GM21529 (cell line): ENCODE data around the gene WDFY4.

Experiments used
- ATAC-seq: cut with Tn5 transposase; IDR thresholded peaks from one replicate; pipeline ENCODE4 v1.9.1; 2021; ENCODE audit not compliant: unreplicated experiment

WDFY4 gene

GRCh38 chr10:48895803-48896195 is 211.1 kb downstream of the WDFY4 start:
- no peak for ATAC-seq

- no peak for ATAC-seq
These were observed 212.2 kb downstream of the WDFY4 start for GRCh38 chr10:48896756-48897440.

- no peak for ATAC-seq
These were observed 212.7 kb downstream of the WDFY4 start for GRCh38 chr10:48897441-48897790.

GRCh38 chr10:48898426-48898825 is 213.8 kb downstream of the WDFY4 start:
- ATAC-seq, result no peak

GRCh38 chr10:48899781-48900180 is 215.1 kb downstream of the WDFY4 start:
- ATAC-seq, result no peak

GRCh38 chr10:48900371-48900801 is 215.7 kb downstream of the WDFY4 start:
- ATAC-seq, result no peak

- no peak for ATAC-seq
These were observed 216.6 kb downstream of the WDFY4 start for GRCh38 chr10:48901319-48901718.

- ATAC-seq, result no peak
These were observed 217.4 kb downstream of the WDFY4 start for GRCh38 chr10:48902096-48902495.

- ATAC-seq, result no peak
These were observed 218.5 kb downstream of the WDFY4 start for GRCh38 chr10:48903151-48903550.

GRCh38 chr10:48904861-48905260 is 220.2 kb downstream of the WDFY4 start:
- no peak for ATAC-seq

GRCh38 chr10:48905311-48905710 is 220.6 kb downstream of the WDFY4 start:
- ATAC-seq, result no peak

GRCh38 chr10:48906841-48907240 is 222.2 kb downstream of the WDFY4 start:
- ATAC-seq, result no peak

GRCh38 chr10:48907730-48908129 is 223.1 kb downstream of the WDFY4 start:
- ATAC-seq, result no peak

- no peak for ATAC-seq
These were observed 225.9 kb downstream of the WDFY4 start for GRCh38 chr10:48910548-48910947.

- ATAC-seq, result no peak
These were observed 229.0 kb downstream of the WDFY4 start for GRCh38 chr10:48913674-48914073.

GRCh38 chr10:48923748-48924147 is 239.1 kb downstream of the WDFY4 start:
- ATAC-seq, result no peak

- ATAC-seq, result no peak
These were observed 240.3 kb downstream of the WDFY4 start for GRCh38 chr10:48924988-48925387.

GRCh38 chr10:48926255-48926654 is 241.6 kb downstream of the WDFY4 start:
- no peak for ATAC-seq

GRCh38 chr10:48926764-48927540 is 242.3 kb downstream of the WDFY4 start:
- ATAC-seq, result no peak

GRCh38 chr10:48929413-48929990 is 244.8 kb downstream of the WDFY4 start:
- ATAC-seq, result no peak

GRCh38 chr10:48931188-48931587 is 246.5 kb downstream of the WDFY4 start:
- ATAC-seq, result no peak
